Sigmoid colon (tissue), 4 donors: ENCODE results near the gene IPO13.

Experiments
- EP300 ChIP-seq, 4 donors: sonication (generic); formaldehyde crosslinking; IDR thresholded peaks; one replicate each; pipeline ENCODE4 v1.6.1; 2017; ENCODE audit warnings: antibody characterized with exemption in 4 of 4
- POLR2A ChIP-seq, 2 donors: fragments of 450-650 bp; IDR thresholded peaks; one replicate each; pipeline ENCODE4 v1.6.1; 2016; ENCODE audit warnings: antibody characterized with exemption in 2 of 2, mild to moderate bottlenecking in 2 of 2, moderate library complexity in 2 of 2
- TF ChIP-seq, protein P1 (sequence below), 4 experiments: fragments of 450-650 bp in 3 of 4; fragments of 200-600 bp in 1 of 4; IDR thresholded peaks; one replicate each; pipeline ENCODE4 v1.5.1; 2016 to 2019; ENCODE audit warnings: antibody characterized with exemption in 4 of 4, mild to moderate bottlenecking in 3 of 4, moderate library complexity in 2 of 4

DNA sequence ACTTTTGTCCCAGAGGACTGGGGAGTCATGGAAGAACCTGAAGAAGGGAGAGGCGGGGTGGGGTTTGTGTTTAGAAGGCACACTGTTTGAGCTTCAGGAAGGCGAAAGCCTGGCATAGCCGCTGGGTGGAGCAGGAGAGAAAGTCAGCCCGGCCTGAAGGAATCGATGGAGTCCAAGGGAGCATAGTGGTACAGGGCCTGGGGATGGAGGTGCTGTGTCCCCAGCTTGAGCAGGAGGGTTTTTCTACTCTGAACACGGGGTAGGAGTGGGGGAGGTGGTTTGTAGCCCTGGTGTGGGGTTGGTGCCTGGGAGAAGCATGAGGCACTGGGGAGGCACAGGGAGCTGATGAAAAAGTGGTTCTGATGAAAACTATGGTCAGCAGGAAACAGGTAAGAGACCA lies 40.0 kb downstream of the IPO13 start:
- no peak for TF ChIP-seq EP300 (IDR thresholded peaks at IDR 0.05)
- TF ChIP-seq, protein P1, sequence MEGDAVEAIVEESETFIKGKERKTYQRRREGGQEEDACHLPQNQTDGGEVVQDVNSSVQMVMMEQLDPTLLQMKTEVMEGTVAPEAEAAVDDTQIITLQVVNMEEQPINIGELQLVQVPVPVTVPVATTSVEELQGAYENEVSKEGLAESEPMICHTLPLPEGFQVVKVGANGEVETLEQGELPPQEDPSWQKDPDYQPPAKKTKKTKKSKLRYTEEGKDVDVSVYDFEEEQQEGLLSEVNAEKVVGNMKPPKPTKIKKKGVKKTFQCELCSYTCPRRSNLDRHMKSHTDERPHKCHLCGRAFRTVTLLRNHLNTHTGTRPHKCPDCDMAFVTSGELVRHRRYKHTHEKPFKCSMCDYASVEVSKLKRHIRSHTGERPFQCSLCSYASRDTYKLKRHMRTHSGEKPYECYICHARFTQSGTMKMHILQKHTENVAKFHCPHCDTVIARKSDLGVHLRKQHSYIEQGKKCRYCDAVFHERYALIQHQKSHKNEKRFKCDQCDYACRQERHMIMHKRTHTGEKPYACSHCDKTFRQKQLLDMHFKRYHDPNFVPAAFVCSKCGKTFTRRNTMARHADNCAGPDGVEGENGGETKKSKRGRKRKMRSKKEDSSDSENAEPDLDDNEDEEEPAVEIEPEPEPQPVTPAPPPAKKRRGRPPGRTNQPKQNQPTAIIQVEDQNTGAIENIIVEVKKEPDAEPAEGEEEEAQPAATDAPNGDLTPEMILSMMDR (IDR thresholded peaks at IDR 0.05), result no peak
- TF ChIP-seq POLR2A (IDR thresholded peaks at IDR 0.05), result no peak
